HEK293 (cell line): ENCODE measurements around the gene NYAP2.

Experiments used
- CTCF ChIA-PET: fragments of 350-600 bp; formaldehyde crosslinking; extraction: SDS; loops from one replicate; lab custom pipeline; 2021; ENCODE audit warnings: antibody characterized with exemption; lab: Yijun Ruan, JAX
- POLR2A ChIA-PET: fragments of 300-600 bp; formaldehyde crosslinking; extraction: SDS; loops from one replicate; lab custom pipeline; 2020; ENCODE audit warnings: antibody characterized with exemption, inconsistent platforms; lab: Yijun Ruan, JAX
- H3K27ac ChIP-seq: fragments of 200-500 bp; sonication (Bioruptor generic); 2 replicates; pipeline ENCODE4 v1.5.1; 2014; ENCODE audit warnings: low read depth, low read length, control low read depth, inconsistent platforms; ENCODE audit errors: extremely low read depth
- H3K36me3 ChIP-seq, 2 experiments: fragments of 200-500 bp in 1 of 2; sonication (Bioruptor generic) in 1 of 2; 1 replicate in 1 of 2; 2 replicates in 1 of 2; pipeline ENCODE4 v1.5.1; 2014 to 2017; ENCODE audit warnings: inconsistent platforms in 2 of 2, low read length in 2 of 2; ENCODE audit not compliant: control insufficient read depth in 2 of 2, insufficient read depth in 1 of 2
- H3K4me1 ChIP-seq: fragments of 200-500 bp; sonication (Bioruptor generic); 2 replicates; pipeline ENCODE4 v1.5.1; 2014; ENCODE audit warnings: mild to moderate bottlenecking, low read length, inconsistent platforms; ENCODE audit not compliant: control insufficient read depth, insufficient read depth
- H3K4me3 ChIP-seq: 2 replicates; pipeline ENCODE4 v1.5.1; 2011; ENCODE audit warnings: low read depth, mild to moderate bottlenecking, control low read depth, low read length, moderate library complexity
- H3K9me3 ChIP-seq: fragments of 200-500 bp; sonication (Bioruptor generic); 2 replicates; pipeline ENCODE4 v1.5.1; 2014; ENCODE audit warnings: low read depth, low read length, inconsistent platforms; ENCODE audit not compliant: control insufficient read depth, insufficient read depth
- HOXA7 ChIP-seq: sonication (generic); formaldehyde crosslinking; IDR thresholded peaks from 2 replicates; pipeline ENCODE4 v1.8.1; 2022; ENCODE audit warnings: missing genetic modification reagents, borderline replicate concordance
- ZBTB6 ChIP-seq: fragments of 450-650 bp; formaldehyde crosslinking; IDR thresholded peaks from 2 replicates; pipeline ENCODE4 v1.5.1; 2017; ENCODE audit warnings: missing biosample characterization, missing genetic modification characterization
- ZNF175 ChIP-seq: fragments of 450-650 bp; formaldehyde crosslinking; IDR thresholded peaks from 2 replicates; pipeline ENCODE4 v1.5.1; 2016; ENCODE audit warnings: missing biosample characterization, missing genetic modification characterization
- ZNF18 ChIP-seq: fragments of 450-650 bp; formaldehyde crosslinking; IDR thresholded peaks from 2 replicates; pipeline ENCODE4 v1.5.1; 2016; ENCODE audit warnings: missing biosample characterization, missing genetic modification characterization
- ZNF202 ChIP-seq: fragments of 450-650 bp; formaldehyde crosslinking; IDR thresholded peaks from 2 replicates; pipeline ENCODE4 v1.5.1; 2016; ENCODE audit warnings: missing biosample characterization, missing genetic modification characterization, borderline replicate concordance
- ZNF366 ChIP-seq: fragments of 450-650 bp; formaldehyde crosslinking; conservative IDR thresholded peaks from 2 replicates; pipeline ENCODE4 v1.5.1; 2016; ENCODE audit warnings: missing biosample characterization, missing genetic modification characterization
- ZNF37A ChIP-seq: fragments of 450-650 bp; IDR thresholded peaks from 2 replicates; pipeline ENCODE4 v1.5.1; 2018; ENCODE audit warnings: missing biosample characterization, missing genetic modification characterization
- ZNF433 ChIP-seq: fragments of 450-650 bp; formaldehyde crosslinking; IDR thresholded peaks from 2 replicates; pipeline ENCODE4 v1.5.1; 2016; ENCODE audit warnings: missing biosample characterization, missing genetic modification characterization, low read depth
- ZNF518A ChIP-seq: fragments of 450-650 bp; formaldehyde crosslinking; conservative IDR thresholded peaks from 2 replicates; pipeline ENCODE4 v1.5.1; 2016; ENCODE audit warnings: low read depth, missing biosample characterization, missing genetic modification characterization
- ZNF555 ChIP-seq: fragments of 450-650 bp; formaldehyde crosslinking; conservative IDR thresholded peaks from 2 replicates; pipeline ENCODE4 v1.5.1; 2017; ENCODE audit warnings: missing biosample characterization, mild to moderate bottlenecking, missing genetic modification characterization, inconsistent platforms
- ZNF626 ChIP-seq: fragments of 450-650 bp; sonication (Bioruptor Pico); formaldehyde crosslinking; IDR thresholded peaks from 2 replicates; pipeline ENCODE4 v1.5.1; 2018; ENCODE audit warnings: missing biosample characterization, missing genetic modification characterization, inconsistent platforms
- ZNF664 ChIP-seq: fragments of 450-650 bp; formaldehyde crosslinking; IDR thresholded peaks from 2 replicates; pipeline ENCODE4 v1.5.1; 2016; ENCODE audit warnings: missing biosample characterization, missing genetic modification characterization
- ZNF837 ChIP-seq: fragments of 450-650 bp; formaldehyde crosslinking; IDR thresholded peaks from 2 replicates; pipeline ENCODE4 v1.5.1; 2016; ENCODE audit warnings: missing biosample characterization, missing genetic modification characterization

NYAP2 gene

GRCh38 chr2:225502971-225503370 is 103.5 kb downstream of the NYAP2 start (continued):
- no peak for TF ChIP-seq ZNF518A

- POLR2A ChIA-PET: no interaction called here
- CTCF ChIA-PET: no interaction called here
- TF ChIP-seq ZNF202 (tag by site-specific recombination) (no peak), ZNF175 (no peak), ZNF37A (no peak), ZNF626 (tag by site-specific recombination) (no peak), ZNF664 (tag by site-specific recombination) (no peak), ZNF18 (no peak), ZNF837 (tag by site-specific recombination) (no peak), ZNF433 (tag by site-specific recombination) (no peak), ZBTB6 (tag by site-specific recombination) (no peak)
- Histone ChIP-seq H3K36me3 (no peaks in the 10 kb centered on the region), H3K27ac (no peak overlapping the region), H3K9me3 (no peaks in the 10 kb centered on the region), H3K4me1 (0 out of 2 replicates have a peak, but pooled peaks cover 4% of the 10 kb centered on the region), H3K4me3 (no peak overlapping the region)
Measured at GRCh38 chr2:225510796-225511195, 111.3 kb downstream of the NYAP2 start.

- H3K4me1 ChIP-seq: 0 out of 2 replicates have a peak, but pooled peaks cover 4% of the 10 kb centered on the region
- POLR2A ChIA-PET: no interaction called here
- no peak overlapping the region for H3K27ac ChIP-seq
- TF ChIP-seq HOXA7 (CRISPR knock-in tag) (no peak), ZNF555 (tag by site-specific recombination) (no peak), ZNF366 (tag by site-specific recombination) (peak; percentile 55)
- TF ChIP-seq, all 188 proteins: peak for 1
- Histone ChIP-seq H3K4me3 (no peak overlapping the region), H3K9me3 (no peaks in the 10 kb centered on the region), H3K36me3 (no peaks in the 10 kb centered on the region)
- CTCF ChIA-PET: no interaction called here
Measured at GRCh38 chr2:225512469-225512868, 113.0 kb downstream of the NYAP2 start.
